GM21723 (cell line): Measurements from ENCODE around the gene LILRB2.
"Not testable (repeated sequence)": the region's sequence is repeated elsewhere in the genome, so short reads cannot be mapped to it uniquely, and the experiment has no call there.

ENCODE experiments used
- ATAC-seq: cut with Tn5 transposase; IDR thresholded peaks from one replicate; pipeline ENCODE4 v1.9.1; 2021; ENCODE audit warnings: mild to moderate bottlenecking, moderate library complexity; ENCODE audit not compliant: unreplicated experiment

The LILRB2 gene

DNA sequence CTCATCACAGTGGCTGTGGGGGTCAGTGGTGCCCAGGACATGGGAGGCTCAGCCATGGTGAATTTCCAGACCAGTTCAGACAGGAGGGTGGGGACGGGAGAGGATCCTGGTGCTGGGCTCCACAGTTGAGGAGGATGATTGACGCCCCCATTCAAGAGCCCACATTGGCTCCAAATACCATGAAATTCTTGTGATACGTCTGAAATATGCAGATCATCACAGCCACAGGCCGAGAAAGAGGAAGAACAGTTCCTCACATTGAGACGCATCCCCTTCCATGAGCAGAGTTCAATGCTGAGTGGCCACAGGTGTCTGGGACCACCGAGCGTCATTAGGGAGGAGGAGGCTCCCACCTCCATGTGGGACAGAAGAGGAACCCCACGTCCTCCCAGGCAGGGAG, 37.1 kb downstream of the LILRB2 start:
- not testable (repeated sequence) for ATAC-seq

DNA sequence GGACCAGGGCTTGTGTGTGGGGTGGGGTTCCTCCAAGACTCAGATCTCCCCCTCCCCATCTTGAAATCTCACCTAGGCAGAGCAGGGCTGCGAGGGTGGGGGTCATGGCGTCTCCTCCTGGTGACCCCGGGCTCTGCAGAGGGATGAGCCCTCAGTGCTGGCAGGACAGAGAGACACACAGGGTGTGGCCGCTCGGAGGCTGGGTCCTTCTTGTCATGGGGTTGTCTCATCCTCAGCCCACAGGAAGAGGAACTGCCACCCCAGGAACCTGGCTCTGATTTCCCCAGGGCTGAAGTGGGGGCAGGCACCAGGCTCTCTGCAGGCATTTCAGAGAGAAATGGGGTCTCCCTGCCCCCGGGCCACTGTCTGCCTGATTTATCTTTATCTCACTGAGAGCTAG, 38.3 kb downstream of the LILRB2 start, which contains the start of gene LILRA6:
Gene LILRA6, minus strand, starts transcription at position 145 of the 400 bp plus-strand sequence.
- ATAC-seq = not testable (repeated sequence)

DNA sequence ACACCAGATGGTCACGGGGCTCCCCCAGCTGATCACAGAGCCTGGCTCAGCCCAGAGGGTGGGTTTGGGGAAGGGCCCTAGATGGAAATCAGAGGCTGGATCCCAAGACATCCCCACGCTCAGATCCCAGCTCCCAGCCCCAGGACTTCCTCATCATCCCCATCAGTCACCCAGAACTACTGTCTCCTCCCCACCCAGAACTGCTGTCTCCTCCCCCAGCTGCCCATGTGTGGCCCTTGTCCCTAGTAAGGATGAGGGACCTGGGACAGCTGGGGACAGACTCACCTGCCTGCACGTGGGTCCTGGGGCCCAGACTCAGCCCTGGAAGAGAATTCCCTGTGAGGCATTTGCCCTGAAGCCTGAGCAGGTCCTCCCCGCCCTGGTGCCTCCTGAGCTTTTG, 38.7 kb downstream of the LILRB2 start:
- not testable (repeated sequence) for ATAC-seq

DNA sequence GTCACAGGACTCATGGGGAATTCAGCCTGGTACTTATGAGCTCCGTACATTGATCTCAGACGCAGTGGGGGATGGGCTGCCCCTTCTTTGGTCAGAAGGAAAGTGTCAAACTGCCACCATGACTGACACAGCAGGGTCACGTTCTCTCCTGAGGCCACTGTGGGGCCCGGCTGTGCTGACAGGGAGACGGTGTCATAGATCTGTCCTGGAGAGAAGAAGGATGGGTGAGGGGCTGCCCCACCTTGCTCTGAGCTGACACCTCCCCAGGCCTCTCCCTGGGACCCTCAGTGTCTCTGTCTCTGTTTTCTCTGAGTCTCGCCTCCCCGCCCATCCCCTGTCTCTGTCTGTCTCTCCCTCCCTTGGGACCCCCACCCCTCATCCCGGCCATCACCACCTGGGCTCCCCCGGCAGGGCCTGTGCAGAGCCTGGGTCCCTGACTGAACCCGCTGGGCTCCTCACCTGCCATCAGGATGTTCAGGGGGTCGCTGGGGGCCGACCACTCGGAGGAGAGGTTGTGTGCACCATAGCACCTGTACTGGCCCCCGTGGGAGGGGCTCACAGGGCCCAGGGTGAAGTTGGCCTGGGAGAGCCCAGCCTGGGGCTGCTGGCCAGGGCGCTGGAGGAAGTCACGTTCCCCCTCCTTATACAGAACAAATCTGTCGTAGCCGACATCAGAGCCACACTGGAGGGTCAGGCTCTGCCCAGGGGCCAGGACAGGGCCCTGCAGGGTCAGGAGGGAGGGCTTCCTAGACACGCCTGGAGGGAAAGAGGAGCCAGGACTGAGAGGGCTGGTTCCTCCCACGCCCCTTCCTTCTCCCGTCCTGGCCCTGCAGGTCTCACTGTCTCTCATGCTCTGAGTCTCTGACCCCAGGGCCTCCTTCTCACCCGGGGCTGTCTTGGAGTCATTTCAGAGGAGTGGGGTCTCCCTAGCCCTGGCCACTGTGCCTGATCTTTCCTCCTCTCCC, 40.3 kb downstream of the LILRB2 start:
- not testable (repeated sequence) for ATAC-seq

DNA sequence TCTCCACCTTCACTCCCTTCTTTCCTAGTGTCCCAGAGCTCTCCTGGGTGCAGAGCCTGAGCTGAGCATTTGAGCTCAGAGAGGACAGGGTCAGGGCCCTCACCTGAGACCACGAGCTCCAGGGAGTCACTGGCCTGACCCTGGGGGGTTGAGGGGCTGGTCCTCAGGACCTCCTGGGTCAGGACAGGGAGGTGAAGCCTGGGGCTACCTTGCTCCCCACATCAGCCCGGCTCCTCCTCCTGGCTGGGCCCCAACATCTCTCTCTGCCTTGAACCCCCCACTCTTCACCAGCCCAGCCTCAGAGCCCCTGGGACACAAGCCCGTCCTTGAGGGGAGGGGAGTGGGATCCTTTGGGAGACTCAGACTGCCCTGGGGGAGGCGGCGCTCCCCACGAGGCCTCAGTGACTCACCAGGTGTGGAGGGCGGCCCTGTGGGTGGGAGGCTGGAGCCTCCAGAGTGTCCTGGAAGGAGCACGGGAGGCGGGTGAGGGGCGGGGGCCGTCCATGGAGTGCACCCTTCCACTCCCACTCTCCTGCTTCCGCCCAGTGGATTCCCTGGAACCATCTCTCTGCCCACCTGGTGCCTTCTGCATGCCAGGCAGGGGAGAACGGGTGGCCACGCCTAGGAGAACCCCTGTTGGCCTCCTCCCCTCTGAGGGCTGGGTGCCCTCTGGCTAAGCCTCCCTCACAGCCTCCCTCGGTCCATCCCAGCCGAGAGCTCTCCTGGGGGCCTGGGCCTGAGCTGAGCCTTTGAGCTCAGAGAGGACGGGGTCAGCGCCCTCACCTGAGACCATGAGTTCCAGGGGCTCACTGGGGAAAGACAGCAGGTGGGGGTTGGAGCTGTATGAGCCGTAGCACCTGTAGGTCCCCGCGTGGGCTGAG, 41.2 kb downstream of the LILRB2 start:
- not testable (repeated sequence) for ATAC-seq

DNA sequence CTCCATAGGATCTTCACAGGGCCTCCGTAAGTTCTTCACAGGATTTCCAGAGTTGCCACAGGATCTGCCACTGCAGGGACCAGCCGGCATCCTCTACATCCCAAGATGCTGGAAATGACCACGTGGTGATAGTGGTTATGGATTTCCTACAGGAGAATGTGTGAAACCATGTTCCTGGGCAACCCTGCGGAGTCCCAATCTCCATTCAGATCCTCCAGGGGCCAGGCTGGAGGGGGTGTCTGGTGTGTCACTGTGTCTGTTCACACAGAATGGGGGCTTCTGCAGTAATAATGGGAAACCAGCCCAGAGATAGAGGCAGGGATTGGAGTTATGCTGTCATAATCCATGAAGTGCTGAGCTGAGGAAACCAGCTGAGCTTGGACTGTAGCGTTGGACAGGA, 47.0 kb downstream of the LILRB2 start:
- ATAC-seq = no peak

DNA sequence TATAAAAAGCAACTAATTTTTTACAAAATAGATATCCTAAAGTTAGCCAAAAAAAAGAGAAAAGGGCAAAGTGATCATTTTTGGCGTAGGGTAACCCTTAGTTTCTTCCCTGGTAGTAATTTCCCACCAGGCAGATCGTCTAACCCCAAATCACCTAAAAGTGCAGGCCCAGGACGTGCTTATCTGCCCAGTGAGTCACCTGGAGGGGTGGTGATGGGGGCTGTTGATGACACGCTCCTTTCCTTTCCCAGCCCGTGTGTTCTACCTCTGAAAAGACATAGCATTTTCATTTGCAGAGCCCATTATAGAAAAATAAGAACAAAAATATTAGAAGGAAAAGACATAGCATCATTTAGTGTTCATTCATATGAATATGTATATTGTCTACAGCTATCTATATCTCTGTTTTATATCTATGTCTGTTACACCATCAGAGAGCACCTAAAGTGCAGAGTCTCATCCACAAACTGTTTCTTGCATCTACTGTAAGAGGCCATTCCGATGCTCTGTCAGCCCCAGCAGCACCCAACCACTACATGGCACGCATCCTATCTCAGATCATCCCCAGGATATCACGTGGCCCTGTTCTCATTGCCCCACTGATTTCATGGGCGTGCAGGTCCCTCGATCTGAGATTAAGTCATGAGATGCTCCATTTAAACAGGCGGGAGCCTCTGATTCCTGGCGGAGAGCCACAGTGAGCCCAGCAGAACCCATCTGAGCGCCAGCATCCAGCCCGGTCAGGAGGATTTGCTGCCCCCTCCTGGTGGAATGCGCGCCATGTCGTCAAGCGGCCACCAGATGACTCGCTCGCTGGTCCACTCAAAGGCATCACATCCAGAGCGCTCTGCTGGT, 49.6 kb downstream of the LILRB2 start:
- no peak for ATAC-seq

DNA sequence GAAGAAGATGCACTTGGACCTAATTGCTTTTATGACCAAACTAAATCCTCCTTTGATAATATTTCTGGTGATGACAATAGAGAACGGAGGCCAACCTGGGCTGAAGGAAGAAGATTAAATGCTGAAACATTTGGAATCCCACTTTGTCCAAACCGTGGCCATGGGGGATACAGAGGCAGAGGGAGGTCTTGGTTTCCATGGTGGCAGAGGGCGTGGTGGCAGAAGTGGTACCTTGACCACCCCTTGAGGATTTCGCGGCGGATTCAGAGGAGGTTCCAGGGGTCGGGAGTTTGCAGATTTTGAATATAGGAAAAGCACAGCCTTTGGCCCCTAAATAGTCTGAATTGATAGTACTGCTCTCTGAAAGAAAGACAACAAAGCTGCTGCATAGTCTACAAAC, 50.9 kb downstream of the LILRB2 start:
- no peak for ATAC-seq

DNA sequence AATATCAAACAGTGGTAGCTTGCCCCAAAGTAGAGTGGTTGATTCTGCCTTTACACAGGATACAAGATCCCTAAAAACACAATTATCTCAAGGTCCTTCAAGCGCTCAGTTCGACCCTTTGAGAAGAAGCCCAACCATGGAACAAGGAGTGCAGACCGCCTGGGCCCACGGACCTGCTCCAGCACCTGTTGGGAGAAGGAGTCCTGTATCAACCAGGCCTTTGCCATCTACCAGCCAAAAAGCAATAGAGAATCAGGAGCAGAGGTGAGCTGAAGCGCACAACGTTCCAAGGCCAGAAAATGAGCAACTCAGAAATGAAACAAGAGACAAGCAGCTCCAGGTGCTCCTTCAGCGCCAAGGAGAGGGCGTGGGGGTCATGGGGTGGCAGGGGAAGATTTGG, 51.8 kb downstream of the LILRB2 start:
- ATAC-seq = no peak

DNA sequence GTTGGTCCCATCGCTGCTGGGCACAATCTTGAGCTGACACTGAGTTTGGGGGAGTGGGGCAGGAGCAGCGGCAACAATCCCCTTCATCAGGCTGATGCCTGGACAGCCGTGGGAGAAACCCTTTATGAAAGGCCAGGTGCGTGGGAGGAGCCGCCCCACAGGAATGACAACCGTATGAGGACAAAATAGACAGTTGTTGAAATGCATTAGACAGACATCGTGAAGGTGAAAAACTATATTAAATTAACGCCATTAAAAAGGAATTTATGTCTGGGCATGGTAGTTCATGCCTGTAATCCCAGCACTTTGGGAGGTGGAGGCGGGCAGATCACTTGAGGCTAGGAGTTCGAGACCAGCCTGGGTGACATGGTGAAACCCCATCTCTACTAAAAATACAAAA, 56.3 kb downstream of the LILRB2 start:
- ATAC-seq = not testable (repeated sequence)

DNA sequence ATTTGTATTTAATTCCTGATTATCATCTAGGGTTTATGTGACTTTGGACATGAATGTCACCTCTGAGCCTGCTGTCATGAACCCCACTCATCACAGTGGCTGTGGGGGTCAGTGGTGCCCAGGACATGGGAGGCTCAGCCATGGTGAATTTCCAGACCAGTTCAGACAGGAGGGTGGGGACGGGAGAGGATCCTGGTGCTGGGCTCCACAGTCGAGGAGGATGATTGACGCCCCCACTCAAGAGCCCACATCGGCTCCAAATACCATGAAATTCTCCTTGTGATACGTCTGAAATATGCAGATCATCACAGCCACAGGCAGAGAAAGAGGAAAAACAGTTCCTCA, 57.0 kb downstream of the LILRB2 start:
- ATAC-seq = not testable (repeated sequence)
